HG02588 (cell line): ENCODE results near the gene SEC14L5.
"Not testable (repeated sequence)": the region's sequence is repeated elsewhere in the genome, so short reads cannot be mapped to it uniquely, and the experiment has no call there.

Experiments used
- ATAC-seq: cut with Tn5 transposase; IDR thresholded peaks from one replicate; pipeline ENCODE4 v1.9.1; 2021; ENCODE audit warnings: mild to moderate bottlenecking, moderate library complexity; ENCODE audit not compliant: unreplicated experiment

Gene SEC14L5

GRCh38 chr16:5033256-5034166 is 75.4 kb downstream of the SEC14L5 start, which contains the start of gene NAGPA:
TSS of gene NAGPA (minus strand) at chr16:5033935. CDS start at chr16:5033914, 21 bp downstream.
- ATAC-seq, result peak; percentile 86

GRCh38 chr16:5034167-5034523 is 76.0 kb downstream of the SEC14L5 start:
- ATAC-seq, result no peak

- ATAC-seq, result no peak
Observed at GRCh38 chr16:5035909-5036227, 77.7 kb downstream of the SEC14L5 start.

- ATAC-seq, result no peak
Observed at GRCh38 chr16:5036228-5037156, 78.4 kb downstream of the SEC14L5 start.

GRCh38 chr16:5040451-5040850 is 82.3 kb downstream of the SEC14L5 start:
- no peak for ATAC-seq

- no peak for ATAC-seq
Observed at GRCh38 chr16:5041600-5042133, 83.5 kb downstream of the SEC14L5 start.

- ATAC-seq, result no peak
Observed at GRCh38 chr16:5042574-5043171, 84.5 kb downstream of the SEC14L5 start.

- ATAC-seq, result no peak
Observed at GRCh38 chr16:5044011-5044540, 85.9 kb downstream of the SEC14L5 start.

GRCh38 chr16:5044581-5044980 is 86.5 kb downstream of the SEC14L5 start:
- not testable (repeated sequence) for ATAC-seq

GRCh38 chr16:5045499-5046115 is 87.5 kb downstream of the SEC14L5 start:
- ATAC-seq, result no peak

GRCh38 chr16:5046914-5047313 is 88.8 kb downstream of the SEC14L5 start:
- ATAC-seq, result no peak

GRCh38 chr16:5054876-5055865 is 97.0 kb downstream of the SEC14L5 start:
- no peak for ATAC-seq

GRCh38 chr16:5056352-5056751 is 98.2 kb downstream of the SEC14L5 start:
- no peak for ATAC-seq

GRCh38 chr16:5058476-5058875 is 100.3 kb downstream of the SEC14L5 start:
- no peak for ATAC-seq

- no peak for ATAC-seq
Observed at GRCh38 chr16:5059386-5060072, 101.4 kb downstream of the SEC14L5 start.

- no peak for ATAC-seq
Observed at GRCh38 chr16:5060073-5060641, 102.0 kb downstream of the SEC14L5 start.

GRCh38 chr16:5062051-5062450 is 103.9 kb downstream of the SEC14L5 start:
- ATAC-seq, result peak; percentile 83
